ENCODE measurements around the gene DDX1. TPM values are rescaled to one million over a fixed set of nuclear protein-coding genes. Genes with fewer than 3 reads are reported as not detected.
"Not testable (repeated sequence)": the region's sequence is repeated elsewhere in the genome, so short reads cannot be mapped to it uniquely, and the experiment has no call there.

The DDX1 gene
- total and polyA plus RNA-seq, 7 donors = 116 to 166 (median 132) TPM

DNA sequence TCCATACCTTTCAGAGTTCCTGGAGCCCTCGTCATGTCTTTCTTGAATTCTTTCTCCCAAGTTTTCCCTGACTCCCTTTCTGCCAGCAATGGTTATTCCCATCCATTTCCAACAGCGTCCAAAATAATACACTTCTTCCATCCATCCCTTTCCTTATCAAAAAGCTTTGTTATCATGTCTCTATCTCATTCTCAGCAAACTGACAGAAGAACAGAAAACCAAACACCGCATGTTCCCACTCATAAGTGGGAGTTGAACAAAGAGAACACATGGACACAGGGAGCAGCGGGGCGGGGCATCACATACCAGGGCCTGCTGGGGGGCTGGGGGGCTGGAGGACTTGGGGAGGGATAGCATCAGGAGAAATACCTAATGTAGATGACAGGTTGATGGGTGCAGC, 86.7 kb downstream of the DDX1 start:
- H3K4me1 ChIP-seq = no peaks in the 10 kb centered on the region
- no peak overlapping the region for H3K27ac ChIP-seq
- no peaks in the 10 kb centered on the region for H3K9me3 ChIP-seq
- no peak for TF ChIP-seq CTCF (IDR thresholded peaks at IDR 0.05)
- H3K4me3 ChIP-seq = no peak overlapping the region
- DNase-seq = no peak
- 94 to 96% (median 96%) methylated on average over 5 of the region's 5 CpGs for WGBS, 3 donors
- intact Hi-C loops (cut with DNase I) = no loop called here
- ATAC-seq = no peak
- H3K36me3 ChIP-seq (ENCODE audit: insufficient read depth in 1 of 2, low read depth in 1 of 2) = no peaks in the 10 kb centered on the region
- no peaks in the 10 kb centered on the region for H3K27me3 ChIP-seq (ENCODE audit: insufficient read depth in 3 of 3, low read length in 2 of 3)

- Histone ChIP-seq H3K4me3 (no peak overlapping the region), H3K27ac (no peak overlapping the region), H3K4me1 (no peaks in the 10 kb centered on the region), H3K27me3 (ENCODE audit: insufficient read depth in 3 of 3, low read length in 2 of 3) (no peaks in the 10 kb centered on the region), H3K36me3 (ENCODE audit: insufficient read depth in 1 of 2, low read depth in 1 of 2) (no peaks in the 10 kb centered on the region), H3K9me3 (no peaks in the 10 kb centered on the region)
- no peak for DNase-seq
- intact Hi-C loops (cut with DNase I) = no loop called here
- WGBS, 3 donors = 89 to 94% (median 90%) methylated on average over 2 of the region's 2 CpGs
- no peak for ATAC-seq
- TF ChIP-seq CTCF (IDR thresholded peaks at IDR 0.05) = no peak
These were observed 87.2 kb downstream of the DDX1 start for GRCh38 chr2:15678909-15679308.

DNA sequence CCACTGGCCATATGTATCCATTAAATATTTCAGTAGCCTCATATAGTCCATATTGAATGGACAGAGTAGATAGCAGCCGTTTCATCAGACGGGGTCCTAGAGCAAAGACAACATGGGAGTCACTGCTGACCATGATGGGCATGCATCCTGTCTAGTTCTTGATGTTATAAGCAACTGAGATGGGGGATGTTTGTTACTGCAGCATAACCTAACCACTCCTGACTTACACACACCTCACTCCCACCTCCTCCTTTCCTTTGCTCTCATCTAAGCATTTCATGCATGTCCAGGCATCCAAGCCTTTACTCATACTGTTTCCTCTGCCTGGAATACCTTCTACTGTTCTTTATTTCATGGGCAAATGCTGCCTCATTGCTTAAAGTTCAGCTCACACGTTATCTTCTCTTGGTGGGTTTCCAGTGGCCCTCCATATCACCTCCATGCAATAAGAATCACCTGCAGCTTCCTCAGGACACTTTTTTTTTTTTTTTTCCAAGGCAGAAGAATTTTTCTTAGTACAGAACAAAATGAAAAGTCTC, 87.8 kb downstream of the DDX1 start:
- H3K4me3 ChIP-seq = no peak overlapping the region
- ATAC-seq (no peak), DNase-seq (no peak)
- intact Hi-C loops (cut with DNase I) = no loop called here
- H3K9me3 ChIP-seq = no peaks in the 10 kb centered on the region
- H3K27me3 ChIP-seq (ENCODE audit: insufficient read depth in 3 of 3, low read length in 2 of 3) = no peaks in the 10 kb centered on the region
- TF ChIP-seq CTCF (IDR thresholded peaks at IDR 0.05) = no peak
- no peak overlapping the region for H3K27ac ChIP-seq
- WGBS, 3 donors = 96 to 97% (median 97%) methylated on average over 3 of the region's 3 CpGs
- H3K36me3 ChIP-seq (ENCODE audit: insufficient read depth in 1 of 2, low read depth in 1 of 2) = no peaks in the 10 kb centered on the region
- no peaks in the 10 kb centered on the region for H3K4me1 ChIP-seq

DNA sequence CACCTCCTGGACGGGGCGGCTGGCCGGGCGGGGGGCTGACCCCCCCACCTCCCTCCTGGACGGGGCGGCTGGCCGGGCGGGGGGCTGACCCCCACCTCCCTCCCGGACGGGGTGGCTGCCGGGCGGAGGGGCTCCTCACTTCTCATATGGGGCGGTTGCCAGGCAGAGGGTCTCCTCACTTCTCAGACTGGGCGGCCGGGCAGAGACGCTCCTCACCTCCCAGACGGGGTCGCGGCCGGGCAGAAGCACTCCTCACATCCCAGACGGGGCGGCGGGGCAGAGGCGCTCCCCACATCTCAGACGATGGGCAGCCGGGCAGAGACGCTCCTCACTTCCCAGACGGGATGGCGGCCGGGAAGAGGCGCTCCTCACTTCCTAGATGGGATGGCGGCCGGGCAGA, 88.5 kb downstream of the DDX1 start:
- ATAC-seq; H3K4me3 ChIP-seq; H3K36me3 ChIP-seq (ENCODE audit: insufficient read depth in 1 of 2, low read depth in 1 of 2); DNase-seq; H3K4me1 ChIP-seq; H3K9me3 ChIP-seq; H3K27me3 ChIP-seq (ENCODE audit: insufficient read depth in 3 of 3, low read length in 2 of 3); intact Hi-C loops (cut with DNase I); H3K27ac ChIP-seq: not testable (repeated sequence)
- WGBS, 3 donors = 90 to 93% (median 92%) methylated on average over 14 to 29 of the region's 33 CpGs

Other genes starting within 250 kb of the DDX1 start
- 10 to 100 TPM; 27.0 to 52.8 (median 35.7) TPM for gene NBAS, start 30.5 kb upstream of the DDX1 start, total RNA-seq
- 10 to 100 TPM; 19.5 to 24.7 (median 21.9) TPM for gene NBAS, start 30.5 kb upstream of the DDX1 start, polyA plus RNA-seq

Measured in psoas muscle (tissue), 8 donors.